Smooth muscle cell (in vitro differentiated cells): ENCODE measurements around the gene ZC3HAV1L. TPM values are rescaled to one million over a fixed set of nuclear protein-coding genes. Genes with fewer than 3 reads are reported as not detected.

Experiments
- DNase-seq: peaks from one replicate; lab custom pipeline; 2025; ENCODE audit not compliant: unreplicated experiment; lab: John Stamatoyannopoulos, UW
- H2AFZ ChIP-seq: fragments of 200-600 bp; sonication (generic); 2 replicates; pipeline ENCODE4 v1.6.0; 2016; ENCODE audit warnings: antibody characterized with exemption, low read depth, mild to moderate bottlenecking
- H3F3A ChIP-seq: fragments of 200-600 bp; sonication (generic); 2 replicates; pipeline ENCODE4 v1.6.0; 2017; ENCODE audit warnings: antibody characterized with exemption, low read depth
- H3K27ac ChIP-seq: fragments of 200-600 bp; sonication (generic); 2 replicates; pipeline ENCODE4 v1.5.1; 2016; ENCODE audit warnings: low read depth, mild to moderate bottlenecking
- H3K27me3 ChIP-seq: fragments of 200-600 bp; sonication (generic); 2 replicates; pipeline ENCODE4 v1.6.1; 2016; ENCODE audit warnings: low read depth, mild to moderate bottlenecking
- H3K36me3 ChIP-seq: fragments of 200-600 bp; sonication (generic); 2 replicates; pipeline ENCODE4 v1.5.1; 2016; ENCODE audit warnings: low read depth
- H3K4me1 ChIP-seq: fragments of 200-600 bp; sonication (generic); 2 replicates; pipeline ENCODE4 v1.5.1; 2016; ENCODE audit warnings: low read depth
- H3K4me2 ChIP-seq: fragments of 200-600 bp; sonication (generic); 2 replicates; pipeline ENCODE4 v1.6.0; 2016; ENCODE audit warnings: mild to moderate bottlenecking
- H3K4me3 ChIP-seq: fragments of 200-600 bp; sonication (generic); 2 replicates; pipeline ENCODE4 v1.5.1; 2016; ENCODE audit warnings: mild to moderate bottlenecking
- H3K79me2 ChIP-seq: fragments of 200-600 bp; sonication (generic); 2 replicates; pipeline ENCODE4 v1.6.0; 2016; ENCODE audit warnings: low read depth, mild to moderate bottlenecking
- H3K9ac ChIP-seq: fragments of 200-600 bp; sonication (generic); 2 replicates; pipeline ENCODE4 v1.6.0; 2016; ENCODE audit warnings: low read depth
- H3K9me3 ChIP-seq: fragments of 200-600 bp; sonication (generic); replicated peaks from 2 replicates; pipeline ENCODE4 v1.5.1; 2016; ENCODE audit warnings: low read depth
- H4K20me1 ChIP-seq: fragments of 200-600 bp; sonication (generic); 2 replicates; pipeline ENCODE4 v1.6.0; 2016; ENCODE audit warnings: low read depth
- CTCF ChIP-seq: fragments of 200-600 bp; sonication (generic); IDR thresholded peaks from 2 replicates; pipeline ENCODE4 v1.5.1; 2017; ENCODE audit warnings: borderline replicate concordance, mild to moderate bottlenecking, antibody characterized with exemption; ENCODE audit not compliant: insufficient read depth, poor library complexity, severe bottlenecking
- WGBS: methylation state at CpG from one replicate; pipeline ENCODE4 v1.1.7; 2016; ENCODE audit warnings: low lambda C conversion rate; 5-methylcytosine and 5-hydroxymethylcytosine counted together
- polyA plus RNA-seq: library from polyadenylated mRNA; unstranded; fragments of >200 nt; fragmentation: Nextera tagmentation; extraction: Ambion mirVana; gene quantifications from 2 replicates; pipeline ENCODE4 v1.2.1, GENCODE V29; 2016
- total RNA-seq: library from RNA; depleted of rRNA; stranded (reverse); fragments of >200 nt; gene quantifications from 2 replicates; pipeline ENCODE4 v1.2.3, GENCODE V29; 2014

Gene ZC3HAV1L
- total and polyA plus RNA-seq, 2 experiments from 2014 or later: 17.0 to 47.2 TPM

GRCh38 chr7:139061416-139061815 lies 25.6 kb upstream of the ZC3HAV1L start:
- H3K79me2 ChIP-seq: no peaks in the 10 kb centered on the region
- H3K27me3 ChIP-seq: no peaks in the 10 kb centered on the region
- TF ChIP-seq CTCF: no peak
- no peak overlapping the region for H2AFZ ChIP-seq
- DNase-seq: no peak
- H3K9me3 ChIP-seq: no peaks in the 10 kb centered on the region
- H3K4me1 ChIP-seq: no peaks in the 10 kb centered on the region
- H4K20me1 ChIP-seq: no peaks in the 10 kb centered on the region
- H3K36me3 ChIP-seq: no peaks in the 10 kb centered on the region
- 91% methylated on average over 5 of the region's 5 CpGs for WGBS
- no peak overlapping the region for H3K27ac ChIP-seq
- H3F3A ChIP-seq: no peaks in the 10 kb centered on the region
- no peak overlapping the region for H3K4me3 ChIP-seq
- H3K9ac ChIP-seq: no peak overlapping the region
- H3K4me2 ChIP-seq: no peak overlapping the region

GRCh38 chr7:139060695-139061237 lies 24.9 kb upstream of the ZC3HAV1L start:
- Histone ChIP-seq H3K27ac (no peak overlapping the region), H3K9me3 (no peaks in the 10 kb centered on the region), H3K36me3 (no peaks in the 10 kb centered on the region), H2AFZ (no peak overlapping the region), H3K9ac (no peak overlapping the region), H3K79me2 (no peaks in the 10 kb centered on the region), H3F3A (no peaks in the 10 kb centered on the region), H4K20me1 (no peaks in the 10 kb centered on the region), H3K27me3 (no peaks in the 10 kb centered on the region), H3K4me2 (no peak overlapping the region), H3K4me1 (no peaks in the 10 kb centered on the region), H3K4me3 (no peak overlapping the region)
- DNase-seq: no peak
- WGBS: 78% methylated on average over 5 of the region's 5 CpGs
- TF ChIP-seq CTCF: no peak

- no peaks in the 10 kb centered on the region for H3K36me3 ChIP-seq
- H3F3A ChIP-seq: no peaks in the 10 kb centered on the region
- H3K4me1 ChIP-seq: no peaks in the 10 kb centered on the region
- no peak for TF ChIP-seq CTCF
- no peak overlapping the region for H3K4me2 ChIP-seq
- H2AFZ ChIP-seq: no peak overlapping the region
- no peaks in the 10 kb centered on the region for H3K9me3 ChIP-seq
- H3K27ac ChIP-seq: no peak overlapping the region
- no peak overlapping the region for H3K9ac ChIP-seq
- no peak for DNase-seq
- no peaks in the 10 kb centered on the region for H3K79me2 ChIP-seq
- WGBS: 100% methylated on average over 1 of the region's 1 CpG
- no peaks in the 10 kb centered on the region for H3K27me3 ChIP-seq
- no peaks in the 10 kb centered on the region for H4K20me1 ChIP-seq
- no peak overlapping the region for H3K4me3 ChIP-seq
These were observed 24.1 kb upstream of the ZC3HAV1L start for GRCh38 chr7:139059905-139060304.

GRCh38 chr7:139058943-139059342 lies 23.1 kb upstream of the ZC3HAV1L start:
- no peak for DNase-seq
- no peaks in the 10 kb centered on the region for H3K9me3 ChIP-seq
- H3K4me2 ChIP-seq: no peak overlapping the region
- H3K36me3 ChIP-seq: no peaks in the 10 kb centered on the region
- no peak overlapping the region for H3K9ac ChIP-seq
- no peak overlapping the region for H2AFZ ChIP-seq
- no peaks in the 10 kb centered on the region for H3K27me3 ChIP-seq
- H3K4me3 ChIP-seq: no peak overlapping the region
- H3K27ac ChIP-seq: no peak overlapping the region
- 78% methylated on average over 5 of the region's 5 CpGs for WGBS
- no peaks in the 10 kb centered on the region for H3K79me2 ChIP-seq
- H3F3A ChIP-seq: no peaks in the 10 kb centered on the region
- no peak for TF ChIP-seq CTCF
- no peaks in the 10 kb centered on the region for H3K4me1 ChIP-seq
- H4K20me1 ChIP-seq: no peaks in the 10 kb centered on the region
